GM23338 (cell line): ENCODE data around the gene SERPINA1. TPM values are rescaled to one million over a fixed set of nuclear protein-coding genes. Genes with fewer than 3 reads are reported as not detected.

Source experiments
- ATAC-seq: fragments of 200-7000 bp; cut with Tn5 transposase; 3 replicates; pipeline ENCODE4 v1.9.1; 2020
- DNase-seq: peaks from one replicate; pipeline ENCODE4 v3.0.0-alpha.2; 2015; ENCODE audit warnings: low spot score
- H2AFZ ChIP-seq: fragments of 200-600 bp; sonication (generic); 2 replicates; pipeline ENCODE4 v1.8.0; 2016; ENCODE audit warnings: antibody characterized with exemption, mild to moderate bottlenecking, moderate library complexity
- H3F3A ChIP-seq: fragments of 200-600 bp; sonication (generic); replicated peaks from 2 replicates; pipeline ENCODE4 v1.8.0; 2017; ENCODE audit warnings: antibody characterized with exemption, mixed run types, low read depth
- H3K27ac ChIP-seq: fragments of 200-600 bp; sonication (generic); 2 replicates; pipeline ENCODE4 v1.6.1; 2016; ENCODE audit warnings: low read depth
- H3K27me3 ChIP-seq: fragments of 200-600 bp; sonication (generic); 2 replicates; pipeline ENCODE4 v1.8.0; 2016; ENCODE audit warnings: mild to moderate bottlenecking, mixed run types, moderate library complexity; ENCODE audit not compliant: insufficient read depth
- H3K36me3 ChIP-seq: fragments of 200-600 bp; sonication (generic); 2 replicates; pipeline ENCODE4 v1.8.0; 2016; ENCODE audit warnings: mild to moderate bottlenecking; ENCODE audit not compliant: insufficient read depth
- H3K4me1 ChIP-seq: fragments of 200-600 bp; sonication (generic); 2 replicates; pipeline ENCODE4 v1.8.0; 2016; ENCODE audit warnings: mild to moderate bottlenecking, moderate library complexity; ENCODE audit not compliant: insufficient read depth
- H3K4me2 ChIP-seq: fragments of 200-600 bp; sonication (generic); 2 replicates; pipeline ENCODE4 v1.7.1; 2017; ENCODE audit warnings: mixed run types
- H3K4me3 ChIP-seq: fragments of 200-600 bp; sonication (generic); 2 replicates; pipeline ENCODE4 v1.6.1; 2016; ENCODE audit warnings: mixed run types
- H3K79me2 ChIP-seq: fragments of 200-600 bp; sonication (generic); replicated peaks from 2 replicates; pipeline ENCODE4 v1.8.0; 2017; ENCODE audit warnings: mild to moderate bottlenecking; ENCODE audit not compliant: insufficient read depth
- H3K9me2 ChIP-seq: fragments of 200-600 bp; sonication (generic); 2 replicates; pipeline ENCODE4 v1.8.0; 2017; ENCODE audit not compliant: insufficient read depth
- H4K20me1 ChIP-seq: fragments of 200-600 bp; sonication (generic); replicated peaks from 2 replicates; pipeline ENCODE4 v1.8.0; 2017; ENCODE audit warnings: mild to moderate bottlenecking; ENCODE audit not compliant: insufficient read depth
- H3K27ac Mint-ChIP-seq: 2 replicates; pipeline ENCODE4 v1.8.0; 2020; ENCODE audit warnings: inconsistent platforms, mild to moderate bottlenecking, moderate library complexity, mixed read lengths
- H3K27me3 Mint-ChIP-seq: 3 replicates; pipeline ENCODE4 v1.8.0; 2022; ENCODE audit warnings: low read depth, mild to moderate bottlenecking, moderate library complexity, mixed read lengths, inconsistent platforms; ENCODE audit not compliant: insufficient read depth, poor library complexity
- H3K36me3 Mint-ChIP-seq: 3 replicates; pipeline ENCODE4 v1.8.0; 2021; ENCODE audit warnings: low read depth, mild to moderate bottlenecking, inconsistent platforms, moderate library complexity, mixed read lengths
- H3K4me1 Mint-ChIP-seq: 3 replicates; pipeline ENCODE4 v1.8.0; 2020; ENCODE audit warnings: mild to moderate bottlenecking, inconsistent platforms, mixed read lengths
- H3K4me3 Mint-ChIP-seq: 3 replicates; pipeline ENCODE4 v1.8.0; 2021; ENCODE audit warnings: moderate library complexity, mild to moderate bottlenecking, inconsistent platforms, mixed read lengths
- H3K9me3 Mint-ChIP-seq: 3 replicates; pipeline ENCODE4 v1.8.0; 2020; ENCODE audit warnings: moderate library complexity, mild to moderate bottlenecking, inconsistent platforms, mixed read lengths
- CTCF ChIP-seq, 2 experiments: fragments of 200-600 bp in 1 of 2; sonication (generic) in 1 of 2; conservative IDR thresholded peaks; 2 replicates each; pipeline versions ENCODE4 v1.5.1 to v1.6.1; 2016 to 2017; ENCODE audit warnings: antibody characterized with exemption in 2 of 2, low read depth in 2 of 2, mild to moderate bottlenecking in 2 of 2, moderate library complexity in 1 of 2
- ETS1 ChIP-seq: IDR thresholded peaks from 2 replicates; pipeline ENCODE4 v1.6.1; 2016; ENCODE audit warnings: antibody characterized with exemption
- EZH2 ChIP-seq: fragments of 200-600 bp; sonication (generic); IDR thresholded peaks from one replicate; pipeline ENCODE4 v1.8.0; 2017; ENCODE audit warnings: antibody characterized with exemption, mild to moderate bottlenecking, low read depth; ENCODE audit not compliant: unreplicated experiment
- EZH2phosphoT487 ChIP-seq: fragments of 200-600 bp; sonication (generic); IDR thresholded peaks from one replicate; pipeline ENCODE4 v1.8.1; 2018; ENCODE audit warnings: antibody characterized with exemption; ENCODE audit not compliant: unreplicated experiment
- JUNB ChIP-seq: IDR thresholded peaks from one replicate; pipeline ENCODE4 v1.6.1; 2016; ENCODE audit warnings: antibody characterized with exemption; ENCODE audit not compliant: unreplicated experiment
- NANOG ChIP-seq: IDR thresholded peaks from 2 replicates; pipeline ENCODE4 v1.6.1; 2016; ENCODE audit warnings: antibody characterized with exemption, borderline replicate concordance
- POLR2AphosphoS5 ChIP-seq: IDR thresholded peaks from 2 replicates; pipeline ENCODE4 v1.6.1; 2016; ENCODE audit warnings: antibody characterized with exemption, low read depth
- REST ChIP-seq: IDR thresholded peaks from one replicate; pipeline ENCODE4 v1.6.1; 2018; ENCODE audit warnings: antibody characterized with exemption; ENCODE audit not compliant: unreplicated experiment
- STAT1 ChIP-seq: IDR thresholded peaks from one replicate; pipeline ENCODE4 v1.6.1; 2016; ENCODE audit warnings: antibody characterized with exemption; ENCODE audit not compliant: unreplicated experiment
- ZNF114 ChIP-seq: fragments of 250-450 bp; sonication (Bioruptor Pico); IDR thresholded peaks from 2 replicates; pipeline ENCODE4 v1.5.0; 2020; ENCODE audit warnings: mild to moderate bottlenecking, moderate library complexity
- ZNF331 ChIP-seq: fragments of 250-450 bp; sonication (Bioruptor Pico); IDR thresholded peaks from 2 replicates; pipeline ENCODE4 v1.5.0; 2020; ENCODE audit warnings: low read depth, mild to moderate bottlenecking, moderate library complexity
- ZNF462 ChIP-seq: fragments of 250-450 bp; sonication (Bioruptor Pico); IDR thresholded peaks from 2 replicates; pipeline ENCODE4 v1.5.0; 2020; ENCODE audit warnings: mild to moderate bottlenecking, moderate library complexity
- long read RNA-seq: library from polyadenylated mRNA; unstranded; transcript quantifications from one replicate; pipeline ENCODE4 v2.0.0, GENCODE V29; 2020; ENCODE audit not compliant: unreplicated experiment
- polyA plus RNA-seq: library from polyadenylated mRNA; unstranded; fragments of >200 nt; fragmentation: Nextera tagmentation; extraction: Ambion mirVana; gene quantifications from 2 replicates; pipeline ENCODE4 v1.2.1, GENCODE V29; 2016
- total RNA-seq: library from RNA; depleted of rRNA; stranded (reverse); fragments of >200 nt; shearing (Covaris generic); gene quantifications from 2 replicates; pipeline ENCODE4 v1.2.3, GENCODE V29; 2014; rRNA removed

The SERPINA1 gene
- total RNA-seq (not detected in 2 replicates), polyA plus RNA-seq (not detected in 2 replicates)
- long read RNA-seq = 0 reads

GRCh38 chr14:94388384-94389103 lies at the start of gene SERPINA1:
SERPINA1 (minus strand) TSS chr14:94388602; CDS start chr14:94383237, 5,365 bp downstream.
- H3K36me3 Mint-ChIP-seq = no peaks in the 10 kb centered on the region
- Histone ChIP-seq H2AFZ (0 out of 2 replicates have a peak within 1 kb of the TSS, but pooled peaks have one; percentile 38), H3K9me2 (no peaks in the 10 kb centered on the region), H3K27me3 (no peaks in the 10 kb centered on the region), H3F3A (no peaks in the 10 kb centered on the region), H3K79me2 (no peaks in the 10 kb centered on the region), H4K20me1 (no peaks in the 10 kb centered on the region), H3K4me3 (no peak within 1 kb of the TSS), H3K4me1 (peaks cover 7% of the 10 kb centered on the region; the same call in 1 of the 2 replicates), H3K27ac (no peak within 1 kb of the TSS), H3K4me2 (no peak within 1 kb of the TSS), H3K36me3 (no peaks in the 10 kb centered on the region)
- H3K27me3 Mint-ChIP-seq = peaks cover 12% of the 10 kb centered on the region
- H3K9me3 Mint-ChIP-seq = no peaks in the 10 kb centered on the region; the same call in 2 of the 3 replicates
- H3K4me3 Mint-ChIP-seq = no peak within 1 kb of the TSS
- H3K27ac Mint-ChIP-seq = no peak within 1 kb of the TSS
- no peak for DNase-seq
- no peak for ATAC-seq
- H3K4me1 Mint-ChIP-seq = peaks cover 14% of the 10 kb centered on the region
- no peak for TF ChIP-seq REST
- TF ChIP-seq JUNB = no peak
- TF ChIP-seq ZNF114 (CRISPR knock-in tag) = no peak
- TF ChIP-seq ETS1 = no peak
- TF ChIP-seq EZH2phosphoT487 = no peak
- no peak for TF ChIP-seq STAT1
- no peak for TF ChIP-seq EZH2
- no peak for TF ChIP-seq ZNF462
- TF ChIP-seq NANOG = no peak
- no peak for TF ChIP-seq CTCF (conservative IDR thresholded peaks at IDR 0.05; ENCODE audit: low read depth in 2 of 2)
- no peak for TF ChIP-seq ZNF331
- no peak for TF ChIP-seq POLR2AphosphoS5
